GM23338 (cell line): Measurements from ENCODE around the gene SIN3B. TPM values are rescaled to one million over a fixed set of nuclear protein-coding genes. Genes with fewer than 3 reads are reported as not detected.
A peak's percentile ranks its signal among the peaks of the same experiment; 100 is the strongest.

Experiments
- ATAC-seq: fragments of 200-7000 bp; cut with Tn5 transposase; 3 replicates; pipeline ENCODE4 v1.9.1; 2020
- DNase-seq: peaks from one replicate; pipeline ENCODE4 v3.0.0-alpha.2; 2015; ENCODE audit warnings: low spot score
- H2AFZ ChIP-seq: fragments of 200-600 bp; sonication (generic); 2 replicates; pipeline ENCODE4 v1.8.0; 2016; ENCODE audit warnings: antibody characterized with exemption, mild to moderate bottlenecking, moderate library complexity
- H3F3A ChIP-seq: fragments of 200-600 bp; sonication (generic); replicated peaks from 2 replicates; pipeline ENCODE4 v1.8.0; 2017; ENCODE audit warnings: antibody characterized with exemption, mixed run types, low read depth
- H3K27ac ChIP-seq: fragments of 200-600 bp; sonication (generic); 2 replicates; pipeline ENCODE4 v1.6.1; 2016; ENCODE audit warnings: low read depth
- H3K27me3 ChIP-seq: fragments of 200-600 bp; sonication (generic); 2 replicates; pipeline ENCODE4 v1.8.0; 2016; ENCODE audit warnings: mild to moderate bottlenecking, mixed run types, moderate library complexity; ENCODE audit not compliant: insufficient read depth
- H3K36me3 ChIP-seq: fragments of 200-600 bp; sonication (generic); 2 replicates; pipeline ENCODE4 v1.8.0; 2016; ENCODE audit warnings: mild to moderate bottlenecking; ENCODE audit not compliant: insufficient read depth
- H3K4me1 ChIP-seq: fragments of 200-600 bp; sonication (generic); 2 replicates; pipeline ENCODE4 v1.8.0; 2016; ENCODE audit warnings: mild to moderate bottlenecking, moderate library complexity; ENCODE audit not compliant: insufficient read depth
- H3K4me2 ChIP-seq: fragments of 200-600 bp; sonication (generic); 2 replicates; pipeline ENCODE4 v1.7.1; 2017; ENCODE audit warnings: mixed run types
- H3K4me3 ChIP-seq: fragments of 200-600 bp; sonication (generic); 2 replicates; pipeline ENCODE4 v1.6.1; 2016; ENCODE audit warnings: mixed run types
- H3K79me2 ChIP-seq: fragments of 200-600 bp; sonication (generic); replicated peaks from 2 replicates; pipeline ENCODE4 v1.8.0; 2017; ENCODE audit warnings: mild to moderate bottlenecking; ENCODE audit not compliant: insufficient read depth
- H3K9me2 ChIP-seq: fragments of 200-600 bp; sonication (generic); 2 replicates; pipeline ENCODE4 v1.8.0; 2017; ENCODE audit not compliant: insufficient read depth
- H4K20me1 ChIP-seq: fragments of 200-600 bp; sonication (generic); replicated peaks from 2 replicates; pipeline ENCODE4 v1.8.0; 2017; ENCODE audit warnings: mild to moderate bottlenecking; ENCODE audit not compliant: insufficient read depth
- H3K27ac Mint-ChIP-seq: 2 replicates; pipeline ENCODE4 v1.8.0; 2020; ENCODE audit warnings: inconsistent platforms, mild to moderate bottlenecking, moderate library complexity, mixed read lengths
- H3K27me3 Mint-ChIP-seq: 3 replicates; pipeline ENCODE4 v1.8.0; 2022; ENCODE audit warnings: low read depth, mild to moderate bottlenecking, moderate library complexity, mixed read lengths, inconsistent platforms; ENCODE audit not compliant: insufficient read depth, poor library complexity
- H3K36me3 Mint-ChIP-seq: 3 replicates; pipeline ENCODE4 v1.8.0; 2021; ENCODE audit warnings: low read depth, mild to moderate bottlenecking, inconsistent platforms, moderate library complexity, mixed read lengths
- H3K4me1 Mint-ChIP-seq: 3 replicates; pipeline ENCODE4 v1.8.0; 2020; ENCODE audit warnings: mild to moderate bottlenecking, inconsistent platforms, mixed read lengths
- H3K4me3 Mint-ChIP-seq: 3 replicates; pipeline ENCODE4 v1.8.0; 2021; ENCODE audit warnings: moderate library complexity, mild to moderate bottlenecking, inconsistent platforms, mixed read lengths
- H3K9me3 Mint-ChIP-seq: 3 replicates; pipeline ENCODE4 v1.8.0; 2020; ENCODE audit warnings: moderate library complexity, mild to moderate bottlenecking, inconsistent platforms, mixed read lengths
- EZH2phosphoT487 ChIP-seq: fragments of 200-600 bp; sonication (generic); IDR thresholded peaks from one replicate; pipeline ENCODE4 v1.8.1; 2018; ENCODE audit warnings: antibody characterized with exemption; ENCODE audit not compliant: unreplicated experiment
- JUNB ChIP-seq: IDR thresholded peaks from one replicate; pipeline ENCODE4 v1.6.1; 2016; ENCODE audit warnings: antibody characterized with exemption; ENCODE audit not compliant: unreplicated experiment
- NANOG ChIP-seq: IDR thresholded peaks from 2 replicates; pipeline ENCODE4 v1.6.1; 2016; ENCODE audit warnings: antibody characterized with exemption, borderline replicate concordance
- STAT1 ChIP-seq: IDR thresholded peaks from one replicate; pipeline ENCODE4 v1.6.1; 2016; ENCODE audit warnings: antibody characterized with exemption; ENCODE audit not compliant: unreplicated experiment
- ZNF114 ChIP-seq: fragments of 250-450 bp; sonication (Bioruptor Pico); IDR thresholded peaks from 2 replicates; pipeline ENCODE4 v1.5.0; 2020; ENCODE audit warnings: mild to moderate bottlenecking, moderate library complexity
- polyA plus RNA-seq: library from polyadenylated mRNA; unstranded; fragments of >200 nt; fragmentation: Nextera tagmentation; extraction: Ambion mirVana; gene quantifications from 2 replicates; pipeline ENCODE4 v1.2.1, GENCODE V29; 2016
- total RNA-seq: library from RNA; depleted of rRNA; stranded (reverse); fragments of >200 nt; shearing (Covaris generic); gene quantifications from 2 replicates; pipeline ENCODE4 v1.2.3, GENCODE V29; 2014
- TF ChIP-seq, protein P1 (sequence below): IDR thresholded peaks from 2 replicates; pipeline ENCODE4 v1.6.1; 2016; ENCODE audit warnings: antibody characterized with exemption
- TF ChIP-seq, protein P2 (sequence below): IDR thresholded peaks from one replicate; pipeline ENCODE4 v1.6.1; 2018; ENCODE audit warnings: antibody characterized with exemption; ENCODE audit not compliant: unreplicated experiment
- TF ChIP-seq, protein P3 (sequence below): fragments of 250-450 bp; sonication (Bioruptor Pico); IDR thresholded peaks from 2 replicates; pipeline ENCODE4 v1.5.0; 2020; ENCODE audit warnings: mild to moderate bottlenecking, moderate library complexity

The SIN3B gene
- total and polyA plus RNA-seq, 2 experiments from 2014 or later: 37.6 to 68.6 TPM

- Mint-ChIP-seq H3K27ac (no peak overlapping the region), H3K4me1 (no peaks in the 10 kb centered on the region), H3K4me3 (no peak overlapping the region), H3K9me3 (peaks cover 58% of the 10 kb centered on the region), H3K27me3 (peaks cover 3% of the 10 kb centered on the region), H3K36me3 (peaks cover 20% of the 10 kb centered on the region)
- H3F3A ChIP-seq: no peaks in the 10 kb centered on the region
- no peaks in the 10 kb centered on the region; the same call in 1 of the 2 replicates for H3K9me2 ChIP-seq
- no peaks in the 10 kb centered on the region for H4K20me1 ChIP-seq
- no peaks in the 10 kb centered on the region for H3K27me3 ChIP-seq
- H3K79me2 ChIP-seq: no peaks in the 10 kb centered on the region
- no peak for TF ChIP-seq ZNF114
- TF ChIP-seq, protein P1, sequence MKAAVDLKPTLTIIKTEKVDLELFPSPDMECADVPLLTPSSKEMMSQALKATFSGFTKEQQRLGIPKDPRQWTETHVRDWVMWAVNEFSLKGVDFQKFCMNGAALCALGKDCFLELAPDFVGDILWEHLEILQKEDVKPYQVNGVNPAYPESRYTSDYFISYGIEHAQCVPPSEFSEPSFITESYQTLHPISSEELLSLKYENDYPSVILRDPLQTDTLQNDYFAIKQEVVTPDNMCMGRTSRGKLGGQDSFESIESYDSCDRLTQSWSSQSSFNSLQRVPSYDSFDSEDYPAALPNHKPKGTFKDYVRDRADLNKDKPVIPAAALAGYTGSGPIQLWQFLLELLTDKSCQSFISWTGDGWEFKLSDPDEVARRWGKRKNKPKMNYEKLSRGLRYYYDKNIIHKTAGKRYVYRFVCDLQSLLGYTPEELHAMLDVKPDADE: no peak
- no peak for ATAC-seq
- no peaks in the 10 kb centered on the region for H3K4me1 ChIP-seq
- no peak overlapping the region for H2AFZ ChIP-seq
- DNase-seq: no peak
- no peak overlapping the region for H3K27ac ChIP-seq
- 0 out of 2 replicates have a peak, but pooled peaks cover 3% of the 10 kb centered on the region for H3K36me3 ChIP-seq
- H3K4me3 ChIP-seq: no peak overlapping the region
- H3K4me2 ChIP-seq: no peak overlapping the region
Measured at GRCh38 chr19:16794456-16795441, 34.4 kb upstream of the SIN3B start.

- Histone ChIP-seq H3F3A (no peaks in the 10 kb centered on the region), H3K79me2 (no peaks in the 10 kb centered on the region), H3K36me3 (0 out of 2 replicates have a peak, but pooled peaks cover 3% of the 10 kb centered on the region), H3K9me2 (no peaks in the 10 kb centered on the region; the same call in 1 of the 2 replicates), H3K27ac (no peak overlapping the region), H2AFZ (no peak overlapping the region), H3K4me2 (no peak overlapping the region), H4K20me1 (no peaks in the 10 kb centered on the region), H3K4me1 (no peaks in the 10 kb centered on the region), H3K27me3 (no peaks in the 10 kb centered on the region), H3K4me3 (no peak overlapping the region)
- Mint-ChIP-seq H3K4me1 (no peaks in the 10 kb centered on the region), H3K27me3 (peaks cover 3% of the 10 kb centered on the region), H3K4me3 (no peak overlapping the region), H3K27ac (no peak overlapping the region), H3K9me3 (peaks cover 51% of the 10 kb centered on the region), H3K36me3 (peaks cover 17% of the 10 kb centered on the region)
- peak; percentile 41 for DNase-seq
- no peak for ATAC-seq
- TF ChIP-seq EZH2phosphoT487 (no peak), STAT1 (no peak), JUNB (no peak), NANOG (no peak)
- TF ChIP-seq, protein P2, sequence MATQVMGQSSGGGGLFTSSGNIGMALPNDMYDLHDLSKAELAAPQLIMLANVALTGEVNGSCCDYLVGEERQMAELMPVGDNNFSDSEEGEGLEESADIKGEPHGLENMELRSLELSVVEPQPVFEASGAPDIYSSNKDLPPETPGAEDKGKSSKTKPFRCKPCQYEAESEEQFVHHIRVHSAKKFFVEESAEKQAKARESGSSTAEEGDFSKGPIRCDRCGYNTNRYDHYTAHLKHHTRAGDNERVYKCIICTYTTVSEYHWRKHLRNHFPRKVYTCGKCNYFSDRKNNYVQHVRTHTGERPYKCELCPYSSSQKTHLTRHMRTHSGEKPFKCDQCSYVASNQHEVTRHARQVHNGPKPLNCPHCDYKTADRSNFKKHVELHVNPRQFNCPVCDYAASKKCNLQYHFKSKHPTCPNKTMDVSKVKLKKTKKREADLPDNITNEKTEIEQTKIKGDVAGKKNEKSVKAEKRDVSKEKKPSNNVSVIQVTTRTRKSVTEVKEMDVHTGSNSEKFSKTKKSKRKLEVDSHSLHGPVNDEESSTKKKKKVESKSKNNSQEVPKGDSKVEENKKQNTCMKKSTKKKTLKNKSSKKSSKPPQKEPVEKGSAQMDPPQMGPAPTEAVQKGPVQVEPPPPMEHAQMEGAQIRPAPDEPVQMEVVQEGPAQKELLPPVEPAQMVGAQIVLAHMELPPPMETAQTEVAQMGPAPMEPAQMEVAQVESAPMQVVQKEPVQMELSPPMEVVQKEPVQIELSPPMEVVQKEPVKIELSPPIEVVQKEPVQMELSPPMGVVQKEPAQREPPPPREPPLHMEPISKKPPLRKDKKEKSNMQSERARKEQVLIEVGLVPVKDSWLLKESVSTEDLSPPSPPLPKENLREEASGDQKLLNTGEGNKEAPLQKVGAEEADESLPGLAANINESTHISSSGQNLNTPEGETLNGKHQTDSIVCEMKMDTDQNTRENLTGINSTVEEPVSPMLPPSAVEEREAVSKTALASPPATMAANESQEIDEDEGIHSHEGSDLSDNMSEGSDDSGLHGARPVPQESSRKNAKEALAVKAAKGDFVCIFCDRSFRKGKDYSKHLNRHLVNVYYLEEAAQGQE: no peak
- TF ChIP-seq, protein P3, sequence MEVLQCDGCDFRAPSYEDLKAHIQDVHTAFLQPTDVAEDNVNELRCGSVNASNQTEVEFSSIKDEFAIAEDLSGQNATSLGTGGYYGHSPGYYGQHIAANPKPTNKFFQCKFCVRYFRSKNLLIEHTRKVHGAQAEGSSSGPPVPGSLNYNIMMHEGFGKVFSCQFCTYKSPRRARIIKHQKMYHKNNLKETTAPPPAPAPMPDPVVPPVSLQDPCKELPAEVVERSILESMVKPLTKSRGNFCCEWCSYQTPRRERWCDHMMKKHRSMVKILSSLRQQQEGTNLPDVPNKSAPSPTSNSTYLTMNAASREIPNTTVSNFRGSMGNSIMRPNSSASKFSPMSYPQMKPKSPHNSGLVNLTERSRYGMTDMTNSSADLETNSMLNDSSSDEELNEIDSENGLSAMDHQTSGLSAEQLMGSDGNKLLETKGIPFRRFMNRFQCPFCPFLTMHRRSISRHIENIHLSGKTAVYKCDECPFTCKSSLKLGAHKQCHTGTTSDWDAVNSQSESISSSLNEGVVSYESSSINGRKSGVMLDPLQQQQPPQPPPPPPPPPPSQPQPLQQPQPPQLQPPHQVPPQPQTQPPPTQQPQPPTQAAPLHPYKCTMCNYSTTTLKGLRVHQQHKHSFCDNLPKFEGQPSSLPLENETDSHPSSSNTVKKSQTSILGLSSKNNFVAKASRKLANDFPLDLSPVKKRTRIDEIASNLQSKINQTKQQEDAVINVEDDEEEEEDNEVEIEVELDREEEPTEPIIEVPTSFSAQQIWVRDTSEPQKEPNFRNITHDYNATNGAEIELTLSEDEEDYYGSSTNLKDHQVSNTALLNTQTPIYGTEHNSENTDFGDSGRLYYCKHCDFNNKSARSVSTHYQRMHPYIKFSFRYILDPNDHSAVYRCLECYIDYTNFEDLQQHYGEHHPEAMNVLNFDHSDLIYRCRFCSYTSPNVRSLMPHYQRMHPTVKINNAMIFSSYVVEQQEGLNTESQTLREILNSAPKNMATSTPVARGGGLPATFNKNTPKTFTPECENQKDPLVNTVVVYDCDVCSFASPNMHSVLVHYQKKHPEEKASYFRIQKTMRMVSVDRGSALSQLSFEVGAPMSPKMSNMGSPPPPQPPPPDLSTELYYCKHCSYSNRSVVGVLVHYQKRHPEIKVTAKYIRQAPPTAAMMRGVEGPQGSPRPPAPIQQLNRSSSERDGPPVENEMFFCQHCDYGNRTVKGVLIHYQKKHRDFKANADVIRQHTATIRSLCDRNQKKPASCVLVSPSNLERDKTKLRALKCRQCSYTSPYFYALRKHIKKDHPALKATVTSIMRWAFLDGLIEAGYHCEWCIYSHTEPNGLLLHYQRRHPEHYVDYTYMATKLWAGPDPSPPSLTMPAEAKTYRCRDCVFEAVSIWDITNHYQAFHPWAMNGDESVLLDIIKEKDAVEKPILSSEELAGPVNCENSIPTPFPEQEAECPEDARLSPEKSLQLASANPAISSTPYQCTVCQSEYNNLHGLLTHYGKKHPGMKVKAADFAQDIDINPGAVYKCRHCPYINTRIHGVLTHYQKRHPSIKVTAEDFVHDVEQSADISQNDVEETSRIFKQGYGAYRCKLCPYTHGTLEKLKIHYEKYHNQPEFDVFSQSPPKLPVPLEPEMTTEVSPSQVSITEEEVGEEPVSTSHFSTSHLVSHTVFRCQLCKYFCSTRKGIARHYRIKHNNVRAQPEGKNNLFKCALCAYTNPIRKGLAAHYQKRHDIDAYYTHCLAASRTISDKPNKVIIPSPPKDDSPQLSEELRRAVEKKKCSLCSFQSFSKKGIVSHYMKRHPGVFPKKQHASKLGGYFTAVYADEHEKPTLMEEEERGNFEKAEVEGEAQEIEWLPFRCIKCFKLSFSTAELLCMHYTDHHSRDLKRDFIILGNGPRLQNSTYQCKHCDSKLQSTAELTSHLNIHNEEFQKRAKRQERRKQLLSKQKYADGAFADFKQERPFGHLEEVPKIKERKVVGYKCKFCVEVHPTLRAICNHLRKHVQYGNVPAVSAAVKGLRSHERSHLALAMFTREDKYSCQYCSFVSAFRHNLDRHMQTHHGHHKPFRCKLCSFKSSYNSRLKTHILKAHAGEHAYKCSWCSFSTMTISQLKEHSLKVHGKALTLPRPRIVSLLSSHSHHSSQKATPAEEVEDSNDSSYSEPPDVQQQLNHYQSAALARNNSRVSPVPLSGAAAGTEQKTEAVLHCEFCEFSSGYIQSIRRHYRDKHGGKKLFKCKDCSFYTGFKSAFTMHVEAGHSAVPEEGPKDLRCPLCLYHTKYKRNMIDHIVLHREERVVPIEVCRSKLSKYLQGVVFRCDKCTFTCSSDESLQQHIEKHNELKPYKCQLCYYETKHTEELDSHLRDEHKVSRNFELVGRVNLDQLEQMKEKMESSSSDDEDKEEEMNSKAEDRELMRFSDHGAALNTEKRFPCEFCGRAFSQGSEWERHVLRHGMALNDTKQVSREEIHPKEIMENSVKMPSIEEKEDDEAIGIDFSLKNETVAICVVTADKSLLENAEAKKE (CRISPR knock-in tag): no peak
Measured at GRCh38 chr19:16795731-16796130, 33.5 kb upstream of the SIN3B start.
